Loucy (cell line): ENCODE measurements around the gene KIFAP3.

Source experiments
- CTCF ChIP-seq: fragments of 200-600 bp; sonication (generic); conservative IDR thresholded peaks from 2 replicates; pipeline ENCODE4 v1.5.1; 2014; ENCODE audit warnings: mild to moderate bottlenecking, antibody characterized with exemption, low read length
- EZH2phosphoT487 ChIP-seq: fragments of 200-600 bp; IDR thresholded peaks from 2 replicates; pipeline ENCODE4 v1.6.1; 2018; ENCODE audit warnings: antibody characterized with exemption, mild to moderate bottlenecking, moderate library complexity, borderline replicate concordance

GRCh38 chr1:169928438-169929209 lies 145.9 kb downstream of the KIFAP3 start:
- TF ChIP-seq CTCF (peak; percentile 86), EZH2phosphoT487 (no peak)
